NCI-H510A (cell line): ENCODE measurements around the gene SAMMSON.

Experiments
- DNase-seq: peaks from one replicate; lab custom pipeline; 2025; lab: John Stamatoyannopoulos, UW

SAMMSON gene

GRCh38 chr3:69999140-70000027 lies at the start of gene SAMMSON:
TSS of gene SAMMSON (plus strand) at chr3:69999733.
- DNase-seq = peak; percentile 12

GRCh38 chr3:69951616-69952015 lies 47.9 kb upstream of the SAMMSON start:
- no peak for DNase-seq

- DNase-seq = no peak
Measured at GRCh38 chr3:69959581-69959980, 40.0 kb upstream of the SAMMSON start.

GRCh38 chr3:69961706-69962439 lies 37.7 kb upstream of the SAMMSON start:
- no peak for DNase-seq

GRCh38 chr3:69963643-69964042 lies 35.9 kb upstream of the SAMMSON start:
- DNase-seq = no peak

- no peak for DNase-seq
Measured at GRCh38 chr3:69967156-69967555, 32.4 kb upstream of the SAMMSON start.

GRCh38 chr3:69970827-69971226 lies 28.7 kb upstream of the SAMMSON start:
- DNase-seq = no peak

GRCh38 chr3:69972672-69973071 lies 26.9 kb upstream of the SAMMSON start:
- DNase-seq = no peak

- DNase-seq = no peak
Measured at GRCh38 chr3:69976021-69976420, 23.5 kb upstream of the SAMMSON start.

GRCh38 chr3:69983546-69984265 lies 15.8 kb upstream of the SAMMSON start:
- DNase-seq = no peak

GRCh38 chr3:69985266-69985665 lies 14.3 kb upstream of the SAMMSON start:
- no peak for DNase-seq

- DNase-seq = no peak
Measured at GRCh38 chr3:69986419-69986818, 13.1 kb upstream of the SAMMSON start.

- DNase-seq = no peak
Measured at GRCh38 chr3:69987833-69988232, 11.7 kb upstream of the SAMMSON start.

GRCh38 chr3:69993757-69994156 lies 5.8 kb upstream of the SAMMSON start:
- DNase-seq = no peak

GRCh38 chr3:69994919-69995318 lies 4.6 kb upstream of the SAMMSON start:
- no peak for DNase-seq

GRCh38 chr3:69997631-69998307 lies 1.8 kb upstream of the SAMMSON start:
- no peak for DNase-seq

GRCh38 chr3:69998759-69999139 lies 784 bp upstream of the SAMMSON start:
- no peak for DNase-seq

- DNase-seq = no peak
Measured at GRCh38 chr3:70000028-70000410, 486 bp downstream of the SAMMSON start.

- peak; percentile 19 for DNase-seq
Measured at GRCh38 chr3:70000563-70001081, 1.1 kb downstream of the SAMMSON start.

- no peak for DNase-seq
Measured at GRCh38 chr3:70003119-70003518, 3.6 kb downstream of the SAMMSON start.

GRCh38 chr3:70006089-70006488 lies 6.6 kb downstream of the SAMMSON start:
- no peak for DNase-seq

GRCh38 chr3:70010346-70010745 lies 10.8 kb downstream of the SAMMSON start:
- no peak for DNase-seq
